A673 (cell line): Measurements from ENCODE around the gene NUDT2.

Experiments used
- EZH2 ChIP-seq: fragments of 200-600 bp; sonication (generic); IDR thresholded peaks from 2 replicates; pipeline ENCODE4 v1.6.1; 2017; ENCODE audit warnings: borderline replicate concordance, low read depth, mild to moderate bottlenecking, mixed read lengths, antibody characterized with exemption, low read length; ENCODE audit not compliant: poor library complexity, severe bottlenecking
- TF ChIP-seq, protein P1 (sequence below): fragments of 300-800, 200-600 bp; sonication (generic); conservative IDR thresholded peaks from 2 replicates; pipeline ENCODE4 v1.5.1; 2017; ENCODE audit warnings: low read depth, mild to moderate bottlenecking, antibody characterized with exemption, low read length, moderate library complexity, mixed read lengths

DNA sequence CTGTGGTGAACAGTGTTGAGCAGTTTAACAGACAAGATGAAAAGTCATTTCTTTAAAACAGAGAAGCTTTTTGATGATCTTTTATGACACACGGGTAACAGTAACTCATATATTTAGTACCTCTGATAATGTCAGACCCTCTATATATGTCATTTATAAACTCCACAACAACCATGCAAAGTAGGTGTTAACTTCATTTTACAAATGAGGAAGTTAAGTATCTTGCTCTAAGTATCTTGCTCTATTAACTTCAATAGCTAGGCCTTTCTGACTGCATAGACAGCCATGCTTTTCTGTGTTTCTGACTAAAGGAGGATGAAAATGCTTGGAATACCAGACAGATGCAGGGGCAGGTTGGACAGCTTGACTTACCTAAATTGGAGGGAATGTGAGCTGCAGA lies 1.8 kb downstream of the NUDT2 start:
- TF ChIP-seq, protein P1, sequence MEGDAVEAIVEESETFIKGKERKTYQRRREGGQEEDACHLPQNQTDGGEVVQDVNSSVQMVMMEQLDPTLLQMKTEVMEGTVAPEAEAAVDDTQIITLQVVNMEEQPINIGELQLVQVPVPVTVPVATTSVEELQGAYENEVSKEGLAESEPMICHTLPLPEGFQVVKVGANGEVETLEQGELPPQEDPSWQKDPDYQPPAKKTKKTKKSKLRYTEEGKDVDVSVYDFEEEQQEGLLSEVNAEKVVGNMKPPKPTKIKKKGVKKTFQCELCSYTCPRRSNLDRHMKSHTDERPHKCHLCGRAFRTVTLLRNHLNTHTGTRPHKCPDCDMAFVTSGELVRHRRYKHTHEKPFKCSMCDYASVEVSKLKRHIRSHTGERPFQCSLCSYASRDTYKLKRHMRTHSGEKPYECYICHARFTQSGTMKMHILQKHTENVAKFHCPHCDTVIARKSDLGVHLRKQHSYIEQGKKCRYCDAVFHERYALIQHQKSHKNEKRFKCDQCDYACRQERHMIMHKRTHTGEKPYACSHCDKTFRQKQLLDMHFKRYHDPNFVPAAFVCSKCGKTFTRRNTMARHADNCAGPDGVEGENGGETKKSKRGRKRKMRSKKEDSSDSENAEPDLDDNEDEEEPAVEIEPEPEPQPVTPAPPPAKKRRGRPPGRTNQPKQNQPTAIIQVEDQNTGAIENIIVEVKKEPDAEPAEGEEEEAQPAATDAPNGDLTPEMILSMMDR = no peak
- no peak for TF ChIP-seq EZH2
